GM06990 (cell line): ENCODE results near the gene ALPL.

Source experiments
- DNase-seq: peaks from one replicate; pipeline ENCODE4 v3.0.0-alpha.2; 2011; ENCODE audit not compliant: insufficient read length; ENCODE audit errors: extremely low read depth
- H3K27me3 ChIP-seq: replicated peaks from 2 replicates; pipeline ENCODE4 v1.6.0; 2011; ENCODE audit warnings: low read length; ENCODE audit not compliant: control insufficient read depth, insufficient read depth
- H3K36me3 ChIP-seq: 2 replicates; pipeline ENCODE4 v1.5.1; 2011; ENCODE audit warnings: low read length; ENCODE audit not compliant: control insufficient read depth, insufficient read depth
- H3K4me3 ChIP-seq: replicated peaks from 2 replicates; pipeline ENCODE4 v1.5.1; 2011; ENCODE audit warnings: low read depth, mild to moderate bottlenecking, control low read depth, low read length
- TF ChIP-seq, protein P1 (sequence below): IDR thresholded peaks from 2 replicates; pipeline ENCODE4 v1.5.1; 2011; ENCODE audit warnings: low read length, control low read depth, mild to moderate bottlenecking, inconsistent platforms; ENCODE audit not compliant: insufficient read depth, poor library complexity, severe bottlenecking

ALPL gene

DNA sequence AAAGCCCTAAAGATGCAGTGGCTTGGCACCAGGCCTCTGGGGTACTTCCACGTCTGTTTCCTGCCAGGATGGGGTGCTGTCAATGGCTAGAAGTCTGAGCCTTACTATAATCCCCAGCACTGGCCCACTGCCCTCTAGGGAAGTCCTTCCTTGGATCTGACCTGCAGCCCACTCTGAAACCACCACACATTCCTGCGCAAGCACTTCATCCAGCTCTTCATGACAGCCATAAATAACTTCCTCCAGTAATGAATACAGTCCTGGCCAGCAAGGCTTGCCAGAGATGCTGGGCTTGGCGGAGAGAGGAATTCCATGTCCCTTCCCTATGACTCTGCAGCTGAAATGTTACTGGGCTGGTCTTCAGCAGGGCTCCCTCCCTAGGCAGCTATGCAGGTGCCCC lies 32.6 kb downstream of the ALPL start:
- Histone ChIP-seq H3K4me3 (no peak overlapping the region), H3K27me3 (no peaks in the 10 kb centered on the region; the same call in none of the 2 replicates), H3K36me3 (no peaks in the 10 kb centered on the region)
- no peak for DNase-seq
- TF ChIP-seq, protein P1, sequence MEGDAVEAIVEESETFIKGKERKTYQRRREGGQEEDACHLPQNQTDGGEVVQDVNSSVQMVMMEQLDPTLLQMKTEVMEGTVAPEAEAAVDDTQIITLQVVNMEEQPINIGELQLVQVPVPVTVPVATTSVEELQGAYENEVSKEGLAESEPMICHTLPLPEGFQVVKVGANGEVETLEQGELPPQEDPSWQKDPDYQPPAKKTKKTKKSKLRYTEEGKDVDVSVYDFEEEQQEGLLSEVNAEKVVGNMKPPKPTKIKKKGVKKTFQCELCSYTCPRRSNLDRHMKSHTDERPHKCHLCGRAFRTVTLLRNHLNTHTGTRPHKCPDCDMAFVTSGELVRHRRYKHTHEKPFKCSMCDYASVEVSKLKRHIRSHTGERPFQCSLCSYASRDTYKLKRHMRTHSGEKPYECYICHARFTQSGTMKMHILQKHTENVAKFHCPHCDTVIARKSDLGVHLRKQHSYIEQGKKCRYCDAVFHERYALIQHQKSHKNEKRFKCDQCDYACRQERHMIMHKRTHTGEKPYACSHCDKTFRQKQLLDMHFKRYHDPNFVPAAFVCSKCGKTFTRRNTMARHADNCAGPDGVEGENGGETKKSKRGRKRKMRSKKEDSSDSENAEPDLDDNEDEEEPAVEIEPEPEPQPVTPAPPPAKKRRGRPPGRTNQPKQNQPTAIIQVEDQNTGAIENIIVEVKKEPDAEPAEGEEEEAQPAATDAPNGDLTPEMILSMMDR: no peak

DNA sequence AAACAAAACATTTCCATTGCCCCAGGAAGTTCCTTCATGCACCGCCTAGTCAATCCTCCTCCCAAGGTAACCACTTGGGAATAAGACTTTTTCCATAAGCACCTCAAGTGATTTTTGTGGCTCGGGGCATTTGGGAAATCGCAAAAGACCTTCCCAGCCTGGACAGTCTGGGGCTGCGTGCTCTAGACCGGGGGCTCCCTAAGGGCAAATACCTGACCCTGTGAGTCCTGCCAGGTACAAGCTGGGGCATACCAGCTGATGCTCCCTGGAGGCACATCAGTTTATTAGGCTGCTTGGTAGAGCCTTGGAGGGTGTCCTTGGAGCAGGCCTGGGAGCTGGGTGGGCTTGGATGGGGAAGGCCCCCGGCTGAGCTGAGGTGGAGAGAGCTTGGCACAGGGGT lies 34.4 kb downstream of the ALPL start:
- Histone ChIP-seq H3K27me3 (no peaks in the 10 kb centered on the region; the same call in none of the 2 replicates), H3K36me3 (no peaks in the 10 kb centered on the region), H3K4me3 (no peak overlapping the region)
- no peak for DNase-seq
- TF ChIP-seq, protein P1: no peak

- Histone ChIP-seq H3K27me3 (no peaks in the 10 kb centered on the region; the same call in 1 of the 2 replicates), H3K36me3 (no peaks in the 10 kb centered on the region), H3K4me3 (no peak overlapping the region)
- TF ChIP-seq, protein P1: no peak
- DNase-seq: no peak
These were observed 34.9 kb downstream of the ALPL start for GRCh38 chr1:21544095-21544494.

GRCh38 chr1:21546122-21546825 lies 37.1 kb downstream of the ALPL start:
- H3K4me3 ChIP-seq: no peak overlapping the region
- TF ChIP-seq, protein P1: no peak
- no peak for DNase-seq
- no peaks in the 10 kb centered on the region for H3K36me3 ChIP-seq
- H3K27me3 ChIP-seq: no peaks in the 10 kb centered on the region; the same call in 1 of the 2 replicates

- no peak for DNase-seq
- H3K36me3 ChIP-seq: no peaks in the 10 kb centered on the region
- H3K4me3 ChIP-seq: no peak overlapping the region
- no peaks in the 10 kb centered on the region; the same call in 1 of the 2 replicates for H3K27me3 ChIP-seq
- TF ChIP-seq, protein P1: no peak
These were observed 38.7 kb downstream of the ALPL start for GRCh38 chr1:21547876-21548275.
